H1 (cell line): Measurements from ENCODE around the gene RASGRP1. TPM values are rescaled to one million over a fixed set of nuclear protein-coding genes. Genes with fewer than 3 reads are reported as not detected.

Source experiments
- CTCF ChIA-PET: fragments of 300-600 bp; sonication (Branson Sonifier 250); formaldehyde crosslinking; loops from one replicate; lab custom pipeline; 2021; ENCODE audit not compliant: partially characterized antibody; lab: Charles Lee
- POLR2A ChIA-PET: fragments of 300-600 bp; sonication (Branson Sonifier 250); formaldehyde crosslinking; loops from one replicate; lab custom pipeline; 2021; ENCODE audit warnings: inconsistent platforms; ENCODE audit not compliant: partially characterized antibody; lab: Charles Lee
- DNase-seq, 2 experiments: peaks; one replicate each; pipeline versions ENCODE4 v3.0.0 to v3.0.0-alpha.2; 2010 to 2022; ENCODE audit warnings: low spot score in 2 of 2, low read depth in 1 of 2, mixed read lengths in 1 of 2
- FAIRE-seq: peaks from 2 replicates; lab custom pipeline; 2011; peaks lifted over from hg19 to GRCh38; lab: Jason Lieb, UNC
- H2AFZ ChIP-seq: 2 replicates; pipeline ENCODE4 v1.8.1; 2012; ENCODE audit warnings: low read length, inconsistent platforms
- H2AK5ac ChIP-seq: 2 replicates; pipeline ENCODE4 v1.6.1; 2013; ENCODE audit warnings: low read depth, low read length
- H2BK120ac ChIP-seq: replicated peaks from 2 replicates; pipeline ENCODE3; 2013; ENCODE audit warnings: low read depth, low read length, inconsistent platforms
- H2BK12ac ChIP-seq: 2 replicates; pipeline ENCODE4 v1.6.1; 2013; ENCODE audit warnings: low read depth, low read length
- H2BK15ac ChIP-seq: 2 replicates; pipeline ENCODE4 v1.6.1; 2013; ENCODE audit warnings: low read length
- H2BK20ac ChIP-seq: 2 replicates; pipeline ENCODE4 v1.6.1; 2013; ENCODE audit warnings: low read length
- H2BK5ac ChIP-seq: 2 replicates; pipeline ENCODE4 v1.6.1; 2013; ENCODE audit warnings: low read depth, low read length
- H3K14ac ChIP-seq: 2 replicates; pipeline ENCODE4 v1.6.1; 2013; ENCODE audit warnings: inconsistent platforms; ENCODE audit not compliant: insufficient read length
- H3K18ac ChIP-seq: 2 replicates; pipeline ENCODE4 v1.6.1; 2013; ENCODE audit warnings: low read length; ENCODE audit errors: extremely low read depth
- H3K23ac ChIP-seq: 2 replicates; pipeline ENCODE4 v1.6.1; 2013; ENCODE audit warnings: inconsistent platforms; ENCODE audit not compliant: insufficient read length
- H3K23me2 ChIP-seq: 2 replicates; pipeline ENCODE4 v1.6.1; 2013; ENCODE audit warnings: low read depth, low read length
- H3K27ac ChIP-seq: 2 replicates; pipeline ENCODE4 v1.6.1; 2011; ENCODE audit warnings: low read depth, low read length, inconsistent platforms
- H3K27me3 ChIP-seq, 4 experiments: replicated peaks in 1 of 4; 1 replicate in 1 of 4; 2 replicates in 3 of 4; pipeline versions ENCODE4 v1.6.1 to v1.8.1; 2011 to 2013; ENCODE audit warnings: low read length in 3 of 4, mild to moderate bottlenecking in 3 of 4, inconsistent platforms in 2 of 4, mixed read lengths in 2 of 4, moderate library complexity in 1 of 4; ENCODE audit not compliant: control insufficient read depth in 3 of 4, insufficient read depth in 3 of 4; ENCODE audit errors: extremely low read depth in 1 of 4
- H3K36me3 ChIP-seq, 4 experiments: 2 replicates each; pipeline versions ENCODE4 v1.6.1 to v1.8.1; 2011 to 2013; ENCODE audit warnings: mild to moderate bottlenecking in 4 of 4, low read length in 3 of 4, moderate library complexity in 2 of 4, control low read depth in 1 of 4, inconsistent platforms in 1 of 4; ENCODE audit not compliant: insufficient read depth in 4 of 4, control insufficient read depth in 2 of 4
- H3K4ac ChIP-seq: replicated peaks from 2 replicates; pipeline ENCODE3; 2013; ENCODE audit warnings: low read length, low read depth, mixed read lengths, inconsistent platforms; ENCODE audit not compliant: insufficient read length
- H3K4me1 ChIP-seq, 4 experiments: replicated peaks in 1 of 4; 1 replicate in 1 of 4; 2 replicates in 3 of 4; pipeline versions ENCODE4 v1.6.1 to v1.8.1; 2011 to 2013; ENCODE audit warnings: low read length in 3 of 4, inconsistent platforms in 2 of 4, mixed read lengths in 1 of 4; ENCODE audit not compliant: insufficient read depth in 4 of 4, control insufficient read depth in 3 of 4
- H3K4me2 ChIP-seq, 2 experiments: 2 replicates each; pipeline versions ENCODE4 v1.6.1 to v1.8.1; 2011 to 2013; ENCODE audit warnings: low read depth in 2 of 2, low read length in 2 of 2, control low read depth in 1 of 2, inconsistent platforms in 1 of 2, mild to moderate bottlenecking in 1 of 2; ENCODE audit not compliant: insufficient read depth in 1 of 2
- H3K4me3 ChIP-seq, 4 experiments: fragments of 200-600, 300-600 bp in 1 of 4; sonication (generic), shearing (Covaris generic), sonication (Bioruptor Twin) in 1 of 4; 2 replicates each; pipeline versions ENCODE4 v1.5.1 to v1.8.1; 2011 to 2016; ENCODE audit warnings: low read length in 4 of 4, low read depth in 3 of 4, control low read depth in 2 of 4, inconsistent platforms in 2 of 4, mild to moderate bottlenecking in 2 of 4, mixed read lengths in 1 of 4, moderate library complexity in 1 of 4; ENCODE audit not compliant: insufficient read depth in 2 of 4; ENCODE audit errors: extremely low read depth in 1 of 4
- H3K56ac ChIP-seq: replicated peaks from 2 replicates; pipeline ENCODE3; 2013; ENCODE audit warnings: low read depth, mild to moderate bottlenecking, mixed read lengths, low read length, inconsistent platforms; ENCODE audit not compliant: insufficient read length
- H3K79me1 ChIP-seq: 2 replicates; pipeline ENCODE4 v1.6.1; 2013; ENCODE audit warnings: low read depth, low read length, control low read depth
- H3K79me2 ChIP-seq, 2 experiments: 2 replicates each; pipeline versions ENCODE4 v1.6.1 to v1.8.1; 2012 to 2013; ENCODE audit warnings: low read length in 2 of 2, mild to moderate bottlenecking in 2 of 2, inconsistent platforms in 1 of 2; ENCODE audit not compliant: insufficient read depth in 2 of 2, control insufficient read depth in 1 of 2
- H3K9ac ChIP-seq, 4 experiments: replicated peaks in 1 of 4; 1 replicate in 1 of 4; 2 replicates in 3 of 4; pipeline versions ENCODE4 v1.6.1 to v1.8.1; 2011 to 2013; ENCODE audit warnings: low read depth in 3 of 4, low read length in 3 of 4, control low read depth in 2 of 4, mild to moderate bottlenecking in 2 of 4, moderate library complexity in 2 of 4, inconsistent platforms in 1 of 4; ENCODE audit errors: extremely low read depth in 1 of 4
- H3K9me3 ChIP-seq, 2 experiments: 2 replicates each; pipeline versions ENCODE4 v1.6.1 to v1.8.1; 2012 to 2013; ENCODE audit warnings: mild to moderate bottlenecking in 2 of 2, moderate library complexity in 2 of 2, control low read depth in 1 of 2, inconsistent platforms in 1 of 2, low read depth in 1 of 2, low read length in 1 of 2, mixed read lengths in 1 of 2; ENCODE audit not compliant: insufficient read depth in 2 of 2
- H4K20me1 ChIP-seq, 2 experiments: replicated peaks in 1 of 2; 2 replicates each; pipeline versions ENCODE3 to v1.8.1; 2011 to 2013; ENCODE audit warnings: inconsistent platforms in 2 of 2, low read length in 2 of 2, mild to moderate bottlenecking in 1 of 2; ENCODE audit not compliant: insufficient read depth in 2 of 2, control insufficient read depth in 1 of 2
- H4K5ac ChIP-seq: 2 replicates; pipeline ENCODE4 v1.6.1; 2013; ENCODE audit warnings: low read length, low read depth, mixed read lengths, inconsistent platforms; ENCODE audit not compliant: insufficient read length
- H4K8ac ChIP-seq: 2 replicates; pipeline ENCODE4 v1.8.0; 2013; ENCODE audit warnings: mild to moderate bottlenecking, moderate library complexity, low read length, inconsistent platforms; ENCODE audit not compliant: insufficient read depth; ENCODE audit errors: extremely low read depth
- H4K91ac ChIP-seq: replicated peaks from 2 replicates; pipeline ENCODE3; 2013; ENCODE audit warnings: low read length, mixed read lengths, inconsistent platforms; ENCODE audit not compliant: insufficient read length
- HDAC6 ChIP-seq: IDR thresholded peaks from one replicate; pipeline ENCODE4 v1.7.1; 2012; ENCODE audit warnings: low read depth, mild to moderate bottlenecking, inconsistent platforms, low read length, moderate library complexity
- polyA plus RNA-seq, 7 experiments: library from polyadenylated mRNA; depleted of rRNA in 3 of 7; stranded (reverse) in 5 of 7; unstranded in 2 of 7; fragments of >200 nt in 5 of 7; fragments of 200-250 nt in 2 of 7; gene quantifications; 1 replicate in 5 of 7; 2 replicates in 1 of 7; 4 replicates in 1 of 7; pipeline versions ENCODE4 v1.2.1 to v1.2.3, GENCODE V29; 2011 to 2013; ENCODE audit warnings: missing spikeins in 2 of 7, mixed read lengths in 2 of 7
- total RNA-seq: library from RNA; stranded (reverse); fragmentation: NEBNext Ultra II Directional; extraction: Animal tissue kit (Norgen Biotek cat#: 25700); gene quantifications from 2 replicates; pipeline ENCODE4 v1.2.1, GENCODE V29; 2021

The RASGRP1 gene
- total and polyA plus RNA-seq, 2 of the 8 experiments (the other 6 are each of a cell fraction or from before 2014, with no cell fraction given) = 1.1 to 2.1 TPM

DNA sequence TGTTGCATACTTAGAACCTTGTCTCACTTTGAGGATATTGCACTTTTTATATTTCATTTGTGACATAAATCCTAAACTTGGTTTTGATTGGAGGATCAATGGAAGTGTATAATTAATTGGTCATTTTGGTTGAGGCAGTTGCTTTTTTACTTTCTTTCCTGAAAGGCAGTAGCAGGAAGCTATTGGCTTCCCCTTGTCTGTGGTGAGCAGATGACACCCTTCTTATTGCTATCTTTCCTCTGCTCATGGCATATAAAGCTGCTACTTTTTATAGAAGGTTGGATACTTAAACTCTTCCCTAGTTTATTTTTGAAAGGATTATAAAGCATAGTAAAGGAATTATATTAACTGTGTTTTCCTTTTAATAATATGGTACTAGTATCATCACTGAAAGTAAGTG lies 82.0 kb downstream of the RASGRP1 start:
- no peak overlapping the region for H3K4me2 ChIP-seq
- no peaks in the 10 kb centered on the region for H3K9me3 ChIP-seq
- no peak overlapping the region for H2BK5ac ChIP-seq
- no peak overlapping the region for H2BK20ac ChIP-seq
- ChIA-PET POLR2A (interaction anchor here (0.6 kb wide), 1 partner anchor 34 kb away, joined by 3 read pairs; no protein-coding TSS in a partner anchor), CTCF (interaction anchor here (0.9 kb wide), 1 partner anchor 42 kb away, joined by 4 read pairs; no protein-coding TSS in a partner anchor)
- peaks cover 0 to 27% (median 7%) of the 10 kb centered on the region in 4 experiments; a peak in 5 of 8 replicates for H3K36me3 ChIP-seq
- no peak overlapping the region for H2BK15ac ChIP-seq
- no peak overlapping the region for H4K5ac ChIP-seq
- no peaks in the 10 kb centered on the region for H3K23me2 ChIP-seq
- no peak overlapping the region for H2BK12ac ChIP-seq
- H2AK5ac ChIP-seq = no peak overlapping the region
- no peak overlapping the region for H3K4me3 ChIP-seq
- no peaks in the 10 kb centered on the region for H3K27me3 ChIP-seq
- no peak overlapping the region for H3K9ac ChIP-seq
- no peaks in the 10 kb centered on the region for H3K4me1 ChIP-seq
- no peak overlapping the region for H2AFZ ChIP-seq
- H3K27ac ChIP-seq = no peak overlapping the region
- no peak for FAIRE-seq
- H3K14ac ChIP-seq = no peak overlapping the region
- H3K23ac ChIP-seq = no peak overlapping the region
- no peak for DNase-seq
- H4K20me1 ChIP-seq = no peaks in the 10 kb centered on the region
- H4K8ac ChIP-seq = no peak overlapping the region
- no peaks in the 10 kb centered on the region for H3K79me2 ChIP-seq
- H3K4ac ChIP-seq = no peak overlapping the region
- no peak overlapping the region for H3K56ac ChIP-seq
- TF ChIP-seq HDAC6 = no peak
- H4K91ac ChIP-seq = no peak overlapping the region
- no peak overlapping the region for H3K18ac ChIP-seq
- H3K79me1 ChIP-seq = no peaks in the 10 kb centered on the region
- H2BK120ac ChIP-seq = no peak overlapping the region
